Stimulated activated CD8-positive, alpha-beta memory T cell treated with anti-CD3 and anti-CD28 coated beads, Interleukin-15, amount 100 ng/mL, for 4 hours (primary cell): Measurements from ENCODE around the gene ZNF236.
"Not testable (repeated sequence)": the region's sequence is repeated elsewhere in the genome, so short reads cannot be mapped to it uniquely, and the experiment has no call there.

Experiments
- DNase-seq, 2 donors: peaks; one replicate each; pipeline ENCODE4 v3.0.0-alpha.2; 2020; ENCODE audit warnings: low read depth in 2 of 2

Gene ZNF236

GRCh38 chr18:77005651-77006195, 183.4 kb downstream of the ZNF236 start:
- DNase-seq = no peak

DNA sequence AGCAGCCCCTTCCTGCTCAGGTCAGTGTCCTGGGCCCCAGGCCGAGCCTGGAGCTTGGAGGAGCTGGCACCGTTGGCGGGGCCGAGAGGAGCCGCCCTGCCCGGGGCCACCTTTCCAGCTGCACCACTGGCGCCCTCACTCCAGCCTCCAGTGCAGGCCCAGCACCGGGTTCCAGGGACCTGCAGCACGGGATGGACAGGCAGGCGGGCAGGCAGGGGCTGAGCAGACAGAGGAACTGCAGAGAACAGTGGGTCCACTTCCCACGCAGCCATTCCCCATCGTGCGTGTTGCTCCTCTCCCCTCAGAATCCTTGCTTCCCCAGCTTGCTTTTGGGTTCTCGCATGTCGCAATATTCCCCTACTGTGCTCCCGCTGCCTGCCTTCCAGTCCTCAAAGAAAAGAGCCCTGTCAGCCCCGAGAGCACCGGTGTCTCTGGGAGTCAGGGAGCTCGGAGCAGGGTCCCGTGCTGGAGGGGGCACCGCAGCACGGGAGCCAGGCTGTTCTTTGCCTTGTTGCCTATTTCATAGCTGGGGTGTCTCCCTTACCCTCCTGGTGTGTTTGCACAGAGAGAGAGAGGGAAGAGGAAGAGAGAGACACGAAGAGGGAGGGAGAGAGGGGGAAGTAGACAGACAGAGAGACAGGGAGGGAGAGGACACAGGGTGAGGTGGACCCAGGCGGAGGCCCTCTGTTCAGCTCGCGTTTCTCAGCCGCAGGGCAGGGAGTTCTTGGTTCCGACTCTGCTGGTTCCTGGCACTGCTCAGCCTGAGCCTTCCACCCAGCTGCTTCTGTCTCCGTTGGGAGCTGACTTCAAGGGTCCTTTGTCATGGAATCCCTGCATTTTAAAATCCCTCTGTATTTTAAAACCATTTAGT, 184.2 kb downstream of the ZNF236 start:
- DNase-seq = no peak

GRCh38 chr18:77007251-77007650, 184.9 kb downstream of the ZNF236 start:
- DNase-seq = no peak

- DNase-seq = no peak
Observed at GRCh38 chr18:77008006-77008405, 185.6 kb downstream of the ZNF236 start.

- no peak for DNase-seq
Observed at GRCh38 chr18:77008576-77009315, 186.4 kb downstream of the ZNF236 start.

DNA sequence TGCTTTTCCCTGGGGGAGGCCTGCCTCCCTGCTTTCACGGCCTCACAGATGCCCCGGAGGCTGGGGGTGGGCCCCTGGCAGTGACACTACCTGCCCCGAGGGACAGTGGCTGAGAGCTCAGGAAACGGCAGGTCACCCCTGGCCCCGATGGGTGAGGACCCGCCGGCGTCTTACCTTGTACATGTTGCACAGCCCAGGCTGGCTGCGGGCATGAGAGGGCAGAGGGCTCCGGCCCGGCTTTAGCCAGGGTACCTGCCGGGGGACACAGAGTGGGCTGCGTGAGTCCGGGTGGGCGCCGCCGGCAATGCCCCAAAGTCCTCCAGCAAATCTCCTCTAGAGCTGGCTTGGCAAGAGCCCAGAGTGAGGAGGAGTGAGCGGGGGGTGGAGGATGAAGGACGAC, 187.3 kb downstream of the ZNF236 start:
- no peak for DNase-seq

- no peak for DNase-seq
Observed at GRCh38 chr18:77012120-77012519, 189.8 kb downstream of the ZNF236 start.

DNA sequence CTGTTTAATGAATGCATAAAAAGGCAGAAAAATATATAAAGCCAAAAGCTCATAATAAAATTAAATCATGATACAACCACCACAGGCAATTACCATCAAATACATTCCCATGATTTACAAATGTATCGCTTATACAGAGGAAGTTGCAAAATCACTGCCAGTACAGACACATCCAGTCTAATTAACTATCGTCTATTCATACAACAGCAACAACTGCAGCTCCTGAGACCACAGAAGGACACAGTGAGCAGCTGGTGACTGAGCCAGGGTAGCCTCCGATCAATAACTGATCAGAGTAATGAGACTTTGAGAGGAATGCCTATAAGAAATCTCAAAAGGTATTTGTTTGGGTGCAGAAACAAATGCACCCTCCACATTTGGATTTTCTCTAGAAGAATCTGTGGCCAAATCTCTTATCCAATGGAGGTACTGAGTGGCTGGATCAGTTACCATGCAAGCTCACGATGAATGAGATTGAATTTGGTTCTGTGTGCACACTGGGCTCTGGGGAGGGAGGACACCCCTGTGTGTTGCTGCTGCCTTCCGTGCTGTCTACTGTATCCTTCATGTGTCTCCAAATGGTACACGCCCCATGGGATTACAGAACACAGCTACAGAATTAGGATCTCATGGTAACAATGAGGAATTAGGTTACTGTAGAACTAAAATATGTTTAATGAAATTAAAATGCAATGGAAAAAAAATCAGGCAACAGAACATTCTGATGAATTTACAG, 190.6 kb downstream of the ZNF236 start:
- no peak for DNase-seq

DNA sequence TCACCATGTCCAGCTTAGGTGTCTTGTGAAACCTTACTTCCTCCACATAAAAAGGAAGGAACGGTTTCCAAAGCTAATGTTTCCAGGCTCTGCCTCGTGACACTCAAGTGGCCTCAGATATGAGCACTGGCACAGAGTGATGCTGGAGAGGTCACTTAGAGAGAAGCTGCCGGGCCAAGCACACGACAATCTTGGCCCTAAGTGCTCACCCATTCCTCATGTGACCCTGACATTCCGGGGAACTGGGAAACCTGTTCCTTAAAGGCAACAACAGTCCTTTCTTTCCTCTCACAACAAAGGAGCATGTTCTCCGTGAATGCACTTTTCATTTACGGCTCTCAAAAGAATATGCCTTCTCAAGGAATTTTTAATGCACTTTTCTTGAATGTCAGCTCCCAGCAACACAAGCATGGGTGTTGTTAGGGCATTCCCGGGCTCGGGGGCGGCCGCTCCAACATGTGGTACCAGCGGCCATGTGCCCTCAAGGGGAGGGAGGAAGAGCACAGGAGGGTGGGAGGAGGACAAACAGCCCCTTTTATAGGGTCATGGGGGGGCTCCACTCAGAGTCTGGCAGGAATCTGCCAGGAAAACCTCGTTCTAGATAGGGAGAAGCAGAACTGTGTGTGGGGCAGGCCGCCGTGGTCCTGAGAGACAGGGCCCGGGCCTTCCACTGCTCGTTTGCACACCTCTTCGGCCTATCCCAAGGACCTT, 191.6 kb downstream of the ZNF236 start:
- DNase-seq = no peak

DNA sequence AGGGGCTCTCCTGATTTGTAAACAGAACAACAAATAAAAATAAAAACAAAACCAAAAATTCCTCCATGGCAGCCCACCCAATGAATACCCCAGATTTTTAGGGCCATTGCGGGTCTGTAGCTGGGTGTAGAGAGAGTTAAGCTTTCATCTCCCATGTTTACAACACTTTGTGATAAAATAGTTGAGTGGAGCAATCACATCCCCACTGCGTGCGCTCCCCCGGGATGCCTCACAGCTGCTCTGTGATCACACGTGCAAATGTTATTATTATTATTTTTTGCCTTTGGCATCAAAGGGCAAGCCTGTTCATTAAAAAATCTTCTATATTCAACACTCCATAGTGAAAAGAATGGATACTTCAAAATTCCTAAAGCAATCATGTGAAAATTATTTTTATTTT, 192.2 kb downstream of the ZNF236 start:
- DNase-seq = no peak

DNA sequence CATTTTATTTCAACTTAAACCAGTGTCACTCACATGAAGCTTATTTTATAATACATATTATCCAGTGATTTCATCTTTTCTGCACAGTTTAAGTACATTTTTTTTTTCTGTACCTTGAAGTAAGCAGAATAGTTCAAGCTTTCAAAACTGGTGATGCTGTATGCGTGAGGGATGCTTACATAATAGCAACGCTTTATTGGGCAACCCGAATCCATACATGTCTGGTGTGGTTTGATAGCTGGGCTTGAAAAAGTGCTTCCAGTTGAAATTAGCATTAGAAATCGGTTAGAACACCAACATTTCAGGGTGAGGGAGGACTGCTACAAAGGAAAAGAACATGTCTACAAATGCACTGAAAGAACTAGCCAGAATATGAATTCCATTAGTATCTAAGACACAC, 192.8 kb downstream of the ZNF236 start:
- no peak for DNase-seq

DNA sequence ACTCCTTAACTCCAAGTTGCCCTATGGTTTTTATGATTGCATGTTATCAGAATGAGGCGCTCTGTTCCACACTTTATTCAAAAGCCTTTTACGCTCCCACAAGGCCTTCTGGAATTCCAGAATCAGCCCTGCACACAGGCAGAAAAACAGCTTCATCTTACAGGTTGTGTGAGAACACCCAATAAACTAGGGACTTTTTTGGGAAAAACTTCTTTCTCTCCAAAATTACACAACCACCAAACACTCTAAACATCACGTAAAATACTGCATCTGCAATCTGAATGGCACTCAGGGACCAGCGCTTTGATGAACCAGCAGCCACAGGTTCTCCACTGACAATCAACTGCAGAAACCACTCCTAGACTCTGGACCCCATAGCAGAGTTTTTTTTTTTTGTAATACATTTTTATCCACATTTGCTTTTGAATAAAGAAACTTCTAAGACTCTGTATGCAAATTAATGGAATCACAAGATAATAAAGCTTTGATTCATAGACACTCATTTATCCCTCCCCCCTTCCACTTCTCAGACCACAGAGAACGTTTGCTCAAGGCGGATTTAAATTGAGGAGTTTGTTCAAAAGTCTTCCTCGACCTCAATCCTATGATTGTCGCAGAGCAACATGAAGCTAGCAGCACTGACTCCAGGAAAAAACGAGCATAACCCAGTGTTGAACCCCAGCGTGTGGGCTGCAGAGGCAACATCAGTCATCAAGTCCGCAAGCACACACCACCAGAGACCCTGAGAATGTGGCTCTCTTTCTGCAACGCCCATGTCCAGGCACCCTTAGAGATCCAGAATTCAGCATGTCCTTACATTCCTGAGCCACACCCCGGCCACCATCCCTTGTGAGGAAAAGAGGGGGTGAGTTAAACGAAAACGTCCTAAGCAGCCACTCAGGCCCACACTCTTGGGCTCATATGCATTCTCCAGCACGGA, 193.7 kb downstream of the ZNF236 start:
- DNase-seq = no peak

DNA sequence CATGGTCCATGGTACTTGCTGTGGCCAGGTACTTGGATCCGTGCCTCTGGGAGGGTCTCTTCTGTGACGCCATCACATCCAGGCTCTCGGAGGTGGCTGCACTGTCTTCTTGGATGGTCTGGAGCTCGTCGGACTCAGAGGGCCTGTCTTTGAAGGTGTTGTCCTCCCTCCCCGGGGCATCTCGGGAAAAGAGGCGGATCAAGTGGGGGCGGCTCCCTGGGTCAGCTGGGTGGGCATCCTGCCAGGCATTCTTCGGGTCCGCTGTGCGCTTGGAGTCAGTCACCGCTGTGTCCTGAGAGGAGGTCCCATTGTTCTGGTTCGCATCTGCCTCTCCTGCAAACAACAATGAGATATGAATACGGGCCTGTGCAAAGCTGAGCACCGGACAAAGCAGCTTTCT, 194.6 kb downstream of the ZNF236 start:
- DNase-seq = no peak

- DNase-seq = no peak
Observed at GRCh38 chr18:77017355-77017754, 195.0 kb downstream of the ZNF236 start.

- not testable (repeated sequence) for DNase-seq
Observed at GRCh38 chr18:77018650-77019049, 196.3 kb downstream of the ZNF236 start.

- no peak for DNase-seq
Observed at GRCh38 chr18:77019641-77020040, 197.3 kb downstream of the ZNF236 start.
